HTERT RPE-1 (cell line): ENCODE results near the gene BANP.
"Not testable (repeated sequence)": the region's sequence is repeated elsewhere in the genome, so short reads cannot be mapped to it uniquely, and the experiment has no call there.

Experiments
- in situ Hi-C: fragments of 300-500 bp; cut with MboI; formaldehyde crosslinking; loops from 4 replicates; pipeline ENCODE4 v1.14.3; 2020; ENCODE audit warnings: low sequenced_read_pairs

Gene BANP

GRCh38 chr16:88064011-88064888, 113.0 kb downstream of the BANP start:
- in situ Hi-C loops: no loop called here

- in situ Hi-C loops: no loop called here
These were observed 113.9 kb downstream of the BANP start for GRCh38 chr16:88064889-88065746.

- in situ Hi-C loops: no loop called here
These were observed 114.5 kb downstream of the BANP start for GRCh38 chr16:88065747-88066142.

GRCh38 chr16:88066234-88066633, 115.0 kb downstream of the BANP start:
- in situ Hi-C loops: no loop called here

- in situ Hi-C loops: no loop called here
These were observed 115.7 kb downstream of the BANP start for GRCh38 chr16:88066680-88067529.

- in situ Hi-C loops: no loop called here
These were observed 116.5 kb downstream of the BANP start for GRCh38 chr16:88067530-88068411.

- in situ Hi-C loops: no loop called here
These were observed 117.5 kb downstream of the BANP start for GRCh38 chr16:88068476-88069396.

- in situ Hi-C loops: no loop called here
These were observed 118.3 kb downstream of the BANP start for GRCh38 chr16:88069397-88070168.

- in situ Hi-C loops: no loop called here
These were observed 119.1 kb downstream of the BANP start for GRCh38 chr16:88070341-88070740.

- in situ Hi-C loops: no loop called here
These were observed 119.9 kb downstream of the BANP start for GRCh38 chr16:88070989-88071625.

GRCh38 chr16:88071908-88072307, 120.7 kb downstream of the BANP start:
- in situ Hi-C loops: no loop called here

- in situ Hi-C loops: no loop called here
These were observed 121.4 kb downstream of the BANP start for GRCh38 chr16:88072571-88073001.

GRCh38 chr16:88073201-88073721, 122.0 kb downstream of the BANP start:
- in situ Hi-C loops: no loop called here

- in situ Hi-C loops: no loop called here
These were observed 122.8 kb downstream of the BANP start for GRCh38 chr16:88074041-88074440.

- in situ Hi-C loops: no loop called here
These were observed 125.1 kb downstream of the BANP start for GRCh38 chr16:88076211-88076931.

- in situ Hi-C loops: not testable (repeated sequence)
These were observed 125.7 kb downstream of the BANP start for GRCh38 chr16:88076932-88077320.
